SH-SY5Y (cell line): Measurements from ENCODE around the gene TBCEL.

ENCODE experiments used
- GATA2 ChIP-seq: IDR thresholded peaks from 2 replicates; pipeline ENCODE4 v1.6.1; 2011; ENCODE audit warnings: mild to moderate bottlenecking, low read depth, low read length
- GATA3 ChIP-seq: IDR thresholded peaks from 2 replicates; pipeline ENCODE4 v1.6.1; 2011; ENCODE audit warnings: low read depth, mild to moderate bottlenecking, low read length, moderate library complexity

- TF ChIP-seq GATA2 (no peak), GATA3 (no peak)
These were observed 71.7 kb downstream of the TBCEL start for GRCh38 chr11:121095561-121095960.
